ENCODE measurements around the gene STIMATE. TPM values are rescaled to one million over a fixed set of nuclear protein-coding genes. Genes with fewer than 3 reads are reported as not detected.

The STIMATE gene
- total and polyA plus RNA-seq, 8 donors, result 4.9 to 121 (median 14.0) TPM

- H3K36me3 ChIP-seq, result peaks cover 10 to 92% (median 66%) of the 10 kb centered on the region in 4 donors
- peak overlapping the region in 2 of 5 donors; percentile 20 to 23 for H3K27ac ChIP-seq
- no peak for TF ChIP-seq POLR2A (IDR thresholded peaks at IDR 0.05)
- TF ChIP-seq EP300 (IDR thresholded peaks at IDR 0.05), result no peak
- TF ChIP-seq POLR2AphosphoS5 (IDR thresholded peaks at IDR 0.05), result no peak
- TF ChIP-seq CTCF (IDR thresholded peaks at IDR 0.05), result no peak
- H3K4me1 ChIP-seq, result no peaks in the 10 kb centered on the region
- H3K4me3 ChIP-seq, result no peak overlapping the region
- no peak for DNase-seq
- 89 to 98% (median 93%) methylated on average over 2 of the region's 2 CpGs for WGBS, 5 donors
- no peaks in the 10 kb centered on the region for H3K27me3 ChIP-seq
- H3K9me3 ChIP-seq, result no peaks in the 10 kb centered on the region
- intact Hi-C loops (cut with DNase I; ENCODE audit: low total_unique reads), result no loop called here
Observed at GRCh38 chr3:52923963-52924362, 26.6 kb upstream of the STIMATE start.

GRCh38 chr3:52920841-52921240 lies 23.5 kb upstream of the STIMATE start:
- no peak for DNase-seq
- WGBS, 5 donors, result 85 to 92% (median 87%) methylated on average over 2 of the region's 2 CpGs
- Histone ChIP-seq H3K4me3 (no peak overlapping the region), H3K4me1 (no peaks in the 10 kb centered on the region), H3K9me3 (no peaks in the 10 kb centered on the region), H3K36me3 (peaks cover 7 to 91% (median 80%) of the 10 kb centered on the region in 4 donors), H3K27me3 (no peaks in the 10 kb centered on the region), H3K27ac (no peak overlapping the region)
- TF ChIP-seq EP300 (IDR thresholded peaks at IDR 0.05) (no peak), POLR2AphosphoS5 (IDR thresholded peaks at IDR 0.05) (no peak), POLR2A (IDR thresholded peaks at IDR 0.05) (no peak), CTCF (IDR thresholded peaks at IDR 0.05) (no peak)
- intact Hi-C loops (cut with DNase I; ENCODE audit: low total_unique reads), result no loop called here

GRCh38 chr3:52917044-52917443 lies 19.7 kb upstream of the STIMATE start:
- H3K27ac ChIP-seq, result no peak overlapping the region
- WGBS, 5 donors, result 74 to 83% (median 77%) methylated on average over 3 of the region's 3 CpGs

GRCh38 chr3:52915294-52915693 lies 17.9 kb upstream of the STIMATE start:
- Histone ChIP-seq H3K27me3 (no peaks in the 10 kb centered on the region), H3K9me3 (no peaks in the 10 kb centered on the region), H3K27ac (no peak overlapping the region), H3K4me3 (no peak overlapping the region), H3K36me3 (peaks cover 11 to 95% (median 92%) of the 10 kb centered on the region in 4 donors), H3K4me1 (no peaks in the 10 kb centered on the region)
- WGBS, 5 donors, result 74 to 90% (median 90%) methylated on average over 6 of the region's 6 CpGs
- DNase-seq, result no peak
- TF ChIP-seq POLR2A (IDR thresholded peaks at IDR 0.05) (no peak), CTCF (IDR thresholded peaks at IDR 0.05) (no peak), EP300 (IDR thresholded peaks at IDR 0.05) (no peak), POLR2AphosphoS5 (IDR thresholded peaks at IDR 0.05) (no peak)
- intact Hi-C loops (cut with DNase I; ENCODE audit: low total_unique reads), result no loop called here

More at GRCh38 chr3:52917044-52917443, 19.7 kb upstream of the STIMATE start:
- Histone ChIP-seq H3K4me3 (no peak overlapping the region), H3K27me3 (no peaks in the 10 kb centered on the region), H3K4me1 (no peaks in the 10 kb centered on the region), H3K36me3 (peaks cover 6 to 95% (median 92%) of the 10 kb centered on the region in 4 donors), H3K9me3 (no peaks in the 10 kb centered on the region)
- intact Hi-C loops (cut with DNase I; ENCODE audit: low total_unique reads), result no loop called here
- DNase-seq, result no peak
- TF ChIP-seq EP300 (IDR thresholded peaks at IDR 0.05) (no peak), CTCF (IDR thresholded peaks at IDR 0.05) (no peak), POLR2AphosphoS5 (IDR thresholded peaks at IDR 0.05) (no peak), POLR2A (IDR thresholded peaks at IDR 0.05) (no peak)

All from stomach (tissue), 9 donors.